GM21423 (cell line): ENCODE results near the gene ZBED6.
"Not testable (repeated sequence)": the region's sequence is repeated elsewhere in the genome, so short reads cannot be mapped to it uniquely, and the experiment has no call there.

Experiments
- ATAC-seq: cut with Tn5 transposase; IDR thresholded peaks from one replicate; pipeline ENCODE4 v1.9.1; 2021; ENCODE audit warnings: mild to moderate bottlenecking, moderate library complexity; ENCODE audit not compliant: unreplicated experiment

Gene ZBED6

GRCh38 chr1:203778789-203779188 is 16.6 kb upstream of the ZBED6 start:
- no peak for ATAC-seq

GRCh38 chr1:203781962-203782361 is 13.5 kb upstream of the ZBED6 start:
- no peak for ATAC-seq

GRCh38 chr1:203789966-203790365 is 5.5 kb upstream of the ZBED6 start:
- no peak for ATAC-seq

GRCh38 chr1:203791498-203791897 is 3.9 kb upstream of the ZBED6 start:
- ATAC-seq: no peak

GRCh38 chr1:203792486-203792885 is 2.9 kb upstream of the ZBED6 start:
- ATAC-seq: no peak

GRCh38 chr1:203793561-203793960 is 1.9 kb upstream of the ZBED6 start:
- ATAC-seq: not testable (repeated sequence)

GRCh38 chr1:203794764-203795440 is 521 bp upstream of the ZBED6 start:
- ATAC-seq: no peak

- ATAC-seq: no peak
Measured at GRCh38 chr1:203796236-203796605, 798 bp downstream of the ZBED6 start.

GRCh38 chr1:203797216-203797615 is 1.8 kb downstream of the ZBED6 start:
- ATAC-seq: no peak

- no peak for ATAC-seq
Measured at GRCh38 chr1:203797948-203798655, 2.7 kb downstream of the ZBED6 start.

GRCh38 chr1:203799157-203799556 is 3.7 kb downstream of the ZBED6 start:
- ATAC-seq: no peak

- ATAC-seq: no peak
Measured at GRCh38 chr1:203799971-203800370, 4.5 kb downstream of the ZBED6 start.

GRCh38 chr1:203805689-203806088 is 10.3 kb downstream of the ZBED6 start:
- ATAC-seq: no peak

GRCh38 chr1:203807196-203807595 is 11.8 kb downstream of the ZBED6 start:
- ATAC-seq: no peak

GRCh38 chr1:203813581-203814341 is 18.3 kb downstream of the ZBED6 start:
- ATAC-seq: no peak

- ATAC-seq: no peak
Measured at GRCh38 chr1:203818399-203818798, 23.0 kb downstream of the ZBED6 start.

- no peak for ATAC-seq
Measured at GRCh38 chr1:203823306-203823705, 27.9 kb downstream of the ZBED6 start.

GRCh38 chr1:203826175-203826574 is 30.8 kb downstream of the ZBED6 start:
- ATAC-seq: no peak

GRCh38 chr1:203828002-203828401 is 32.6 kb downstream of the ZBED6 start:
- ATAC-seq: no peak

- ATAC-seq: no peak
Measured at GRCh38 chr1:203828503-203828902, 33.1 kb downstream of the ZBED6 start.

- not testable (repeated sequence) for ATAC-seq
Measured at GRCh38 chr1:203829247-203829646, 33.8 kb downstream of the ZBED6 start.

- no peak for ATAC-seq
Measured at GRCh38 chr1:203835476-203835875, 40.1 kb downstream of the ZBED6 start.
